ENCODE results near the gene STK32B.
"Not testable (repeated sequence)": the region's sequence is repeated elsewhere in the genome, so short reads cannot be mapped to it uniquely, and the experiment has no call there.

Gene STK32B

GRCh38 chr4:5266991-5267390 lies 215.7 kb downstream of the STK32B start:
- no peak for DNase-seq (ENCODE audit: low spot score)

GRCh38 chr4:5267408-5267807 lies 216.1 kb downstream of the STK32B start:
- no peak for DNase-seq (ENCODE audit: low spot score)

- no peak for DNase-seq (ENCODE audit: low spot score)
Observed at GRCh38 chr4:5276475-5277075, 225.3 kb downstream of the STK32B start.

- DNase-seq (ENCODE audit: low spot score), result no peak
Observed at GRCh38 chr4:5277079-5277478, 225.8 kb downstream of the STK32B start.

GRCh38 chr4:5278213-5278612 lies 226.9 kb downstream of the STK32B start:
- no peak for DNase-seq (ENCODE audit: low spot score)

- not testable (repeated sequence) for DNase-seq (ENCODE audit: low spot score)
Observed at GRCh38 chr4:5280069-5280468, 228.8 kb downstream of the STK32B start.

GRCh38 chr4:5280828-5281227 lies 229.5 kb downstream of the STK32B start:
- DNase-seq (ENCODE audit: low spot score), result no peak

- DNase-seq (ENCODE audit: low spot score), result no peak
Observed at GRCh38 chr4:5283837-5284236, 232.6 kb downstream of the STK32B start.

- no peak for DNase-seq (ENCODE audit: low spot score)
Observed at GRCh38 chr4:5284517-5284916, 233.2 kb downstream of the STK32B start.

GRCh38 chr4:5292101-5292500 lies 240.8 kb downstream of the STK32B start:
- no peak for DNase-seq (ENCODE audit: low spot score)

GRCh38 chr4:5298000-5298787 lies 246.9 kb downstream of the STK32B start:
- not testable (repeated sequence) for DNase-seq (ENCODE audit: low spot score)

GRCh38 chr4:5300283-5300682 lies 249.0 kb downstream of the STK32B start:
- no peak for DNase-seq (ENCODE audit: low spot score)

- DNase-seq (ENCODE audit: low spot score), result no peak
Observed at GRCh38 chr4:5307928-5308327, 256.6 kb downstream of the STK32B start.

GRCh38 chr4:5322321-5322720 lies 271.0 kb downstream of the STK32B start:
- no peak for DNase-seq (ENCODE audit: low spot score)

GRCh38 chr4:5330339-5330989 lies 279.2 kb downstream of the STK32B start:
- DNase-seq (ENCODE audit: low spot score), result no peak

GRCh38 chr4:5337731-5338130 lies 286.5 kb downstream of the STK32B start:
- DNase-seq (ENCODE audit: low spot score), result no peak

- no peak for DNase-seq (ENCODE audit: low spot score)
Observed at GRCh38 chr4:5338531-5338930, 287.3 kb downstream of the STK32B start.

GRCh38 chr4:5340991-5341451 lies 289.7 kb downstream of the STK32B start:
- DNase-seq (ENCODE audit: low spot score), result no peak

GRCh38 chr4:5341526-5341925 lies 290.2 kb downstream of the STK32B start:
- no peak for DNase-seq (ENCODE audit: low spot score)

- DNase-seq (ENCODE audit: low spot score), result no peak
Observed at GRCh38 chr4:5355846-5356245, 304.6 kb downstream of the STK32B start.

GRCh38 chr4:5357870-5358269 lies 306.6 kb downstream of the STK32B start:
- no peak for DNase-seq (ENCODE audit: low spot score)

- DNase-seq (ENCODE audit: low spot score), result no peak
Observed at GRCh38 chr4:5361968-5362367, 310.7 kb downstream of the STK32B start.

GRCh38 chr4:5364406-5364805 lies 313.1 kb downstream of the STK32B start:
- DNase-seq (ENCODE audit: low spot score), result no peak

Measured in iPS-NIHi11 (cell line).